DOHH2 (cell line): Measurements from ENCODE around the gene TFAP2B.

Experiments
- CTCF ChIP-seq: fragments of 200-600 bp; sonication (generic); IDR thresholded peaks from one replicate; pipeline ENCODE4 v1.5.1; 2014; ENCODE audit warnings: antibody characterized with exemption, mild to moderate bottlenecking, low read depth, low read length; ENCODE audit not compliant: poor library complexity, severe bottlenecking
- EZH2phosphoT487 ChIP-seq: fragments of 200-600 bp; sonication (generic); IDR thresholded peaks from 2 replicates; pipeline ENCODE4 v1.6.1; 2017; ENCODE audit warnings: borderline replicate concordance, mild to moderate bottlenecking, antibody characterized with exemption, low read length, moderate library complexity, mixed read lengths

DNA sequence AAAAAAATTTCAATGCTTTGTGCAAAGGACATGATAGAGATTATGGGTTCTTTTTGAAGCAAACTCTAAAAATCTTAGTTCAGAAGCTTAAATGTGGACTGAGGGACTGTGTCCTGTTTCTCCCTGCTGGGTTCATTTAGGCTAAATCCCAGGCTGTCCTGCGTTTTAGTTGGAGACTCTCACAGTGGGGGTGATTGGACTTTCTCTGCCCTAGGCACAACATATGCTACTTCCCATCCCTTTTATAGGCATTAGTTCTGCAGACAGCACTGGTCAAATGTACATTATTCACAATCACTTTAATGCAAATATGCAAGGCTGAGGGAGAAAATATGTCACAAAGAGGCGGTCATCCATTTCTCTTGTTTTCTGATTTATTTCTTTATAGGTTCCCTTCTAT lies 71.3 kb downstream of the TFAP2B start:
- TF ChIP-seq CTCF (no peak), EZH2phosphoT487 (no peak)
